ENCODE measurements around the gene DHRS3. TPM values are rescaled to one million over a fixed set of nuclear protein-coding genes. Genes with fewer than 3 reads are reported as not detected.

DHRS3 gene
- polyA plus RNA-seq, 2 donors, result 73.1 to 83.7 TPM

- H3K36me3 ChIP-seq (ENCODE audit: control insufficient read depth in 2 of 2, insufficient read depth in 2 of 2, low read length in 1 of 2), result no peaks in the 10 kb centered on the region
- WGBS, 2 donors, result 78 to 80% methylated on average over 16 of the region's 16 CpGs
- peak overlapping the region; percentile 44 to 71 for H3K27ac ChIP-seq (ENCODE audit: low read depth in 2 of 2, low read length in 1 of 2)
- no peaks in the 10 kb centered on the region for H3K27me3 ChIP-seq (ENCODE audit: control insufficient read depth in 1 of 2, insufficient read depth in 2 of 2, low read length in 2 of 2)
- H3K4me3 ChIP-seq (ENCODE audit: low read depth in 1 of 2, low read length in 2 of 2), result no peak overlapping the region
- H3K9me3 ChIP-seq (ENCODE audit: control insufficient read depth in 2 of 2, insufficient read depth in 1 of 2, low read depth in 1 of 2, low read length in 1 of 2), result peaks cover 0 to 2% of the 10 kb centered on the region in 2 donors
- peaks cover 5 to 6% of the 10 kb centered on the region in 2 donors for H3K4me1 ChIP-seq (ENCODE audit: control insufficient read depth in 2 of 2, insufficient read depth in 2 of 2, low read length in 1 of 2)
Measured at GRCh38 chr1:12552951-12553921, 64.8 kb downstream of the DHRS3 start.

GRCh38 chr1:12552111-12552888, 65.7 kb downstream of the DHRS3 start:
- peak overlapping the region; percentile 36 to 44 for H3K27ac ChIP-seq (ENCODE audit: low read depth in 2 of 2, low read length in 1 of 2)
- no peaks in the 10 kb centered on the region for H3K36me3 ChIP-seq (ENCODE audit: control insufficient read depth in 2 of 2, insufficient read depth in 2 of 2, low read length in 1 of 2)
- peaks cover 5 to 6% of the 10 kb centered on the region in 2 donors for H3K4me1 ChIP-seq (ENCODE audit: control insufficient read depth in 2 of 2, insufficient read depth in 2 of 2, low read length in 1 of 2)
- WGBS, 2 donors, result 88 to 89% methylated on average over 27 of the region's 27 CpGs
- no peak overlapping the region for H3K4me3 ChIP-seq (ENCODE audit: low read depth in 1 of 2, low read length in 2 of 2)
- H3K27me3 ChIP-seq (ENCODE audit: control insufficient read depth in 1 of 2, insufficient read depth in 2 of 2, low read length in 2 of 2), result no peaks in the 10 kb centered on the region
- H3K9me3 ChIP-seq (ENCODE audit: control insufficient read depth in 2 of 2, insufficient read depth in 1 of 2, low read depth in 1 of 2, low read length in 1 of 2), result no peaks in the 10 kb centered on the region

- peaks cover 5 to 6% of the 10 kb centered on the region in 2 donors for H3K4me1 ChIP-seq (ENCODE audit: control insufficient read depth in 2 of 2, insufficient read depth in 2 of 2, low read length in 1 of 2)
Measured at GRCh38 chr1:12551584-12551983, 66.4 kb downstream of the DHRS3 start.

GRCh38 chr1:12549460-12550349, 68.3 kb downstream of the DHRS3 start:
- no peak overlapping the region for H3K4me3 ChIP-seq (ENCODE audit: low read depth in 1 of 2, low read length in 2 of 2)
- no peaks in the 10 kb centered on the region for H3K27me3 ChIP-seq (ENCODE audit: control insufficient read depth in 1 of 2, insufficient read depth in 2 of 2, low read length in 2 of 2)
- no peaks in the 10 kb centered on the region for H3K9me3 ChIP-seq (ENCODE audit: control insufficient read depth in 2 of 2, insufficient read depth in 1 of 2, low read depth in 1 of 2, low read length in 1 of 2)
- peak overlapping the region; percentile 47 to 56 for H3K27ac ChIP-seq (ENCODE audit: low read depth in 2 of 2, low read length in 1 of 2)
- H3K36me3 ChIP-seq (ENCODE audit: control insufficient read depth in 2 of 2, insufficient read depth in 2 of 2, low read length in 1 of 2), result no peaks in the 10 kb centered on the region
- WGBS, 2 donors, result 23 to 41% methylated on average over 30 to 31 of the region's 31 CpGs
- H3K4me1 ChIP-seq (ENCODE audit: control insufficient read depth in 2 of 2, insufficient read depth in 2 of 2, low read length in 1 of 2), result peaks cover 5 to 6% of the 10 kb centered on the region in 2 donors

More at GRCh38 chr1:12551584-12551983, 66.4 kb downstream of the DHRS3 start:
- H3K9me3 ChIP-seq (ENCODE audit: control insufficient read depth in 2 of 2, insufficient read depth in 1 of 2, low read depth in 1 of 2, low read length in 1 of 2), result no peaks in the 10 kb centered on the region
- no peaks in the 10 kb centered on the region for H3K36me3 ChIP-seq (ENCODE audit: control insufficient read depth in 2 of 2, insufficient read depth in 2 of 2, low read length in 1 of 2)
- H3K4me3 ChIP-seq (ENCODE audit: low read depth in 1 of 2, low read length in 2 of 2), result no peak overlapping the region
- no peak overlapping the region for H3K27ac ChIP-seq (ENCODE audit: low read depth in 2 of 2, low read length in 1 of 2)
- H3K27me3 ChIP-seq (ENCODE audit: control insufficient read depth in 1 of 2, insufficient read depth in 2 of 2, low read length in 2 of 2), result no peaks in the 10 kb centered on the region

GRCh38 chr1:12548973-12549459, 69.0 kb downstream of the DHRS3 start:
- Histone ChIP-seq H3K4me3 (ENCODE audit: low read depth in 1 of 2, low read length in 2 of 2) (no peak overlapping the region), H3K9me3 (ENCODE audit: control insufficient read depth in 2 of 2, insufficient read depth in 1 of 2, low read depth in 1 of 2, low read length in 1 of 2) (no peaks in the 10 kb centered on the region), H3K4me1 (ENCODE audit: control insufficient read depth in 2 of 2, insufficient read depth in 2 of 2, low read length in 1 of 2) (peaks cover 5 to 6% of the 10 kb centered on the region in 2 donors), H3K27me3 (ENCODE audit: control insufficient read depth in 1 of 2, insufficient read depth in 2 of 2, low read length in 2 of 2) (no peaks in the 10 kb centered on the region), H3K27ac (ENCODE audit: low read depth in 2 of 2, low read length in 1 of 2) (peak overlapping the region; percentile 48 to 56), H3K36me3 (ENCODE audit: control insufficient read depth in 2 of 2, insufficient read depth in 2 of 2, low read length in 1 of 2) (no peaks in the 10 kb centered on the region)
- WGBS, 2 donors, result 49 to 55% methylated on average over 24 to 27 of the region's 27 CpGs

GRCh38 chr1:12548279-12548972, 69.6 kb downstream of the DHRS3 start:
- H3K4me3 ChIP-seq (ENCODE audit: low read depth in 1 of 2, low read length in 2 of 2), result no peak overlapping the region
- WGBS, 2 donors, result 86 to 91% methylated on average over 14 of the region's 14 CpGs
- H3K27me3 ChIP-seq (ENCODE audit: control insufficient read depth in 1 of 2, insufficient read depth in 2 of 2, low read length in 2 of 2), result no peaks in the 10 kb centered on the region
- peaks cover 2 to 5% of the 10 kb centered on the region in 2 donors for H3K4me1 ChIP-seq (ENCODE audit: control insufficient read depth in 2 of 2, insufficient read depth in 2 of 2, low read length in 1 of 2)
- H3K9me3 ChIP-seq (ENCODE audit: control insufficient read depth in 2 of 2, insufficient read depth in 1 of 2, low read depth in 1 of 2, low read length in 1 of 2), result no peaks in the 10 kb centered on the region
- no peaks in the 10 kb centered on the region for H3K36me3 ChIP-seq (ENCODE audit: control insufficient read depth in 2 of 2, insufficient read depth in 2 of 2, low read length in 1 of 2)
- peak overlapping the region; percentile 48 to 56 for H3K27ac ChIP-seq (ENCODE audit: low read depth in 2 of 2, low read length in 1 of 2)

GRCh38 chr1:12547586-12548225, 70.3 kb downstream of the DHRS3 start:
- Histone ChIP-seq H3K27me3 (ENCODE audit: control insufficient read depth in 1 of 2, insufficient read depth in 2 of 2, low read length in 2 of 2) (no peaks in the 10 kb centered on the region), H3K4me1 (ENCODE audit: control insufficient read depth in 2 of 2, insufficient read depth in 2 of 2, low read length in 1 of 2) (peaks cover 0 to 5% of the 10 kb centered on the region in 2 donors), H3K9me3 (ENCODE audit: control insufficient read depth in 2 of 2, insufficient read depth in 1 of 2, low read depth in 1 of 2, low read length in 1 of 2) (no peaks in the 10 kb centered on the region), H3K27ac (ENCODE audit: low read depth in 2 of 2, low read length in 1 of 2) (peak overlapping the region in 1 of 2 donors; percentile 40), H3K4me3 (ENCODE audit: low read depth in 1 of 2, low read length in 2 of 2) (no peak overlapping the region), H3K36me3 (ENCODE audit: control insufficient read depth in 2 of 2, insufficient read depth in 2 of 2, low read length in 1 of 2) (no peaks in the 10 kb centered on the region)
- 91% methylated on average over 20 of the region's 20 CpGs for WGBS, 2 donors

- Histone ChIP-seq H3K4me1 (ENCODE audit: control insufficient read depth in 2 of 2, insufficient read depth in 2 of 2, low read length in 1 of 2) (peaks cover 3 to 5% of the 10 kb centered on the region in 2 donors), H3K27ac (ENCODE audit: low read depth in 2 of 2, low read length in 1 of 2) (no peak overlapping the region), H3K36me3 (ENCODE audit: control insufficient read depth in 2 of 2, insufficient read depth in 2 of 2, low read length in 1 of 2) (no peaks in the 10 kb centered on the region), H3K9me3 (ENCODE audit: control insufficient read depth in 2 of 2, insufficient read depth in 1 of 2, low read depth in 1 of 2, low read length in 1 of 2) (no peaks in the 10 kb centered on the region), H3K4me3 (ENCODE audit: low read depth in 1 of 2, low read length in 2 of 2) (no peak overlapping the region), H3K27me3 (ENCODE audit: control insufficient read depth in 1 of 2, insufficient read depth in 2 of 2, low read length in 2 of 2) (no peaks in the 10 kb centered on the region)
- 51 to 70% methylated on average over 17 of the region's 17 CpGs for WGBS, 2 donors
Measured at GRCh38 chr1:12546771-12547585, 71.0 kb downstream of the DHRS3 start.

Data from esophagus (tissue), 2 donors.